A673 (cell line): ENCODE data around the gene SPON1.
A peak's percentile ranks its signal among the peaks of the same experiment; 100 is the strongest.

ENCODE experiments used
- CTCF ChIP-seq: fragments of 300-800, 200-600 bp; sonication (generic); conservative IDR thresholded peaks from 2 replicates; pipeline ENCODE4 v1.5.1; 2017; ENCODE audit warnings: low read depth, mild to moderate bottlenecking, antibody characterized with exemption, low read length, moderate library complexity, mixed read lengths
- EZH2 ChIP-seq: fragments of 200-600 bp; sonication (generic); IDR thresholded peaks from 2 replicates; pipeline ENCODE4 v1.6.1; 2017; ENCODE audit warnings: borderline replicate concordance, low read depth, mild to moderate bottlenecking, mixed read lengths, antibody characterized with exemption, low read length; ENCODE audit not compliant: poor library complexity, severe bottlenecking

GRCh38 chr11:13955971-13956421 lies 6.5 kb upstream of the SPON1 start:
- TF ChIP-seq CTCF (peak; percentile 80), EZH2 (no peak)
